ENCODE results near the gene TCL1A.
"Not testable (repeated sequence)": the region's sequence is repeated elsewhere in the genome, so short reads cannot be mapped to it uniquely, and the experiment has no call there.

TCL1A gene, protein sequence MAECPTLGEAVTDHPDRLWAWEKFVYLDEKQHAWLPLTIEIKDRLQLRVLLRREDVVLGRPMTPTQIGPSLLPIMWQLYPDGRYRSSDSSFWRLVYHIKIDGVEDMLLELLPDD

DNA sequence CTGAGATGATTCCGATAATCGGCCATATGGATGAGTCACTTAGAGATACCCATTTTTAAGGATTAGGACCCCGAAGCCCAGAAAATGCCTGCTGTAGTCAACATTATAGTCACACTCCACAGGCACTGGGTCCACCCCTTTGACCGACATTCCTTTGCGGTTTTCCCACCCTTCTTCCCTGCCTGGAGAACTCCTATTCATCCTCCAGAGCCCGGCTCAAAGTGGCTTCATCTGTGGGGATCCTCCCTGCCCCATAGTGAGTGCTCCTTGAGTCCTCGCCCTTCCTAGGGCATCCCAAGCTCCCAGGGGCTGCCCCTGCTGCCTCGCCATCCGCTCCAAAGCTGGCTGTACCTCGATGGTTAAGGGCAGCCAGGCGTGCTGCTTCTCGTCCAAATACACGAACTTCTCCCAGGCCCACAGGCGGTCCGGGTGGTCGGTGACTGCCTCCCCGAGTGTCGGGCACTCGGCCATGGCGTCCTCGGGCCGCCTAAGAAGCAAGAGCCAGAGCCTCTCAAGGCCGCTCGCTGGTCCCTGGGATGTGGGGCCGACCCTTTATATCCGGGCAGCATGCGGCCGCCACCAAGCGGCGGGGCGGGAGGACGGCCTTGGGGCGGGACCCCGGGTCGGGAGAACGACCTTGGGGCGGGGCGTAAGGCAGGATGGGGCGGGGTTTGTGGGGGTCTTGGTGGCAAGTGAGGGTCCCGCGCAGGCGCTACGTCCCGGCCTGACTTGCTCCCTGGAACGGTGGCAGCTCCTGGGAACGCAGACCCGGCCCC, at the start of gene TCL1A:
Gene TCL1A, minus strand, starts transcription at position 530 of the 776 bp plus-strand sequence. Its CDS starts 59 bp downstream, at position 471.
- no peak for DNase-seq (ENCODE audit: low spot score)

DNA sequence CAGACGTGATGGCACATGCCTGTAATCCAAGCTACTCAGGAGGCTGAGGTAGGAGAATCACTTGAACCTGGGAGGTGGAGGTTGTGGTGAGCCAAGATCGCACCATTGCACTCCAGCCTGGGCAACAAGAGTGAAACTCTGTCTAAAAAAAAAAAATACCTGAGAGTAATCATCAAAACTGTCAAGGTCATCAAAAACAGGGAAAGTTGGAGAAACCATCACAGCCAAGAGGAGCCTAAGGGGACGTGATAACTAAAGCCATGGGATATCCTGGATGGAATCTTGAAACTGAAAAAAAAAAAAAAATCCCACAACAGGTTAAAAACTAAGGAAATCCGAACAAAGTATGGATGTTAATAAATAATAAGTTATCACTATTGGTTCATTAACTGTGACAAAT, 49.1 kb upstream of the TCL1A start:
- not testable (repeated sequence) for DNase-seq (ENCODE audit: low spot score)

DNA sequence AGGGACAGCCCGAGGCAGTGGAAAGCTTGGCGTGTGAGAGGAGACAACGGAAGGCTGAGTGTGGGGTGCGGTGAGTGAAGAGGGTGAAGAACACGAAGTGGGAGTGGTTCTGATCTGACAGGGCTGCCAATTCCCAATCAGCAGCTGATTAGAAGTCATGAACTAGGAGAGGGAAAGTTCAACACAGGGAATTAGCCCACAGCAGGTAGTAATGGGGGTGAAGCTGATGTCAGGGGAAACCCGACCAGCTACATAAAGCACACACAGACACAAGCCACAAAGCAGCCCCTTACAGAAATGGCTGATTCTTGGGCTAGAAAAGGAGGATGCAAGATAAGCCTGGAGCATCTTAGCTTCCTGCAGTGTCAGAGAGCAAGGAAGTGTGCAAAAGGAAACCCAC, 47.5 kb upstream of the TCL1A start:
- DNase-seq (ENCODE audit: low spot score), result no peak

DNA sequence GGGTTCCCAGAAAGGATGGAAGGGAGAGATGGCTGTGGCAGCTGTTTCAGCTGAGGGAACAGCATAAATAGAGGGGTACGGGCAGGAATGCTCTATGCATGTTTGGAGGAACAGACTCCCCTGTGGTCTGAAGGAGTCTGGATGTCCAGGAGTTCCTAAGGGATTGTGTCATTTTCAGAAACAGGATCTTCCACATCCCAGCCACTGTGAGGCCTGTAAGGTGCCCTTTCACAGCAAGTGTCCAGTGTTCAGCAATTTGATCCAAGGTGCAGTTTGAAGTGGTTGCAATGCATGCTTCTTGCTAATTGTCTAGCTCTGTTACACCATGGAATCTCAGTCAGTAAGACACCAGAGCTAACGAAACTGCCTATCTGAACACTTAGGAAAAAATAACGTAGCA, 46.7 kb upstream of the TCL1A start:
- no peak for DNase-seq (ENCODE audit: low spot score)

DNA sequence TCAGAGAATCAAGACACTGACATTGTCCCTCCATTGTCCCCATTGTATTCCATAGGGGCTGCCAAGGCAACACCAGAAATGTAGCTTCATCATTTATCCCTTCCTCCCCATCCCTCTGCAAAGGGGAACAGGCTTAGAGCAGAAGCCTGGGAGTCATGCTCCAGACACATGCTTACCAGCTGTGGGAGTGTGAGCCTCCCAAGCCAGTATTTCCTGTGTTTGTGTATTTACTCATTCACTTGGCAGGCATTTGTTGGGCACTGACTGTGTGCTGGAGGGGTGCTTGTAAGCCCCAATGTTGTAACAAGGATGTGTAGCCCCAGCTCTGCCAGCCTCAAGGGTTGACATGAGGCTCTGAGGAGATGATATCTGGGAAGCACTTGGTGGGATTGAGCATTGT, 46.0 kb upstream of the TCL1A start:
- DNase-seq (ENCODE audit: low spot score), result no peak

DNA sequence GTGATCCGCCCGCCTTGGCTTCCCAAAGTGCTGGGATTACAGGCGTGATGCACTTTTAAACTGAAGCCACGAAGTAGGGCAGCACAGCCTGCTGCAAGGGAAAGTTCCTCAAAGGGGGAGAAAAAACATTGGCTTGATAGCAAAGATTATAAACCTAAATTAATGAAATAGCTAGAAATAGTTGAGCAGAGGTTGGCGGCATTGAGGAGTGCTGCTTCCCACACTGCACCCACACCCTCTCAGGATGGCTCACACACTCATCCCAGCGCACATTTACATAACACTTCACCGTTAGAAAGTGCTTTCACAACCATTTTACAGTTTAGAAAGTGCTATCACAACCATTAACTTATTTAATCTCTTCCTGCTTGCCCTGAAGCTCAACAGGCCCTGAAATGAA, 44.4 kb upstream of the TCL1A start:
- DNase-seq (ENCODE audit: low spot score), result no peak

DNA sequence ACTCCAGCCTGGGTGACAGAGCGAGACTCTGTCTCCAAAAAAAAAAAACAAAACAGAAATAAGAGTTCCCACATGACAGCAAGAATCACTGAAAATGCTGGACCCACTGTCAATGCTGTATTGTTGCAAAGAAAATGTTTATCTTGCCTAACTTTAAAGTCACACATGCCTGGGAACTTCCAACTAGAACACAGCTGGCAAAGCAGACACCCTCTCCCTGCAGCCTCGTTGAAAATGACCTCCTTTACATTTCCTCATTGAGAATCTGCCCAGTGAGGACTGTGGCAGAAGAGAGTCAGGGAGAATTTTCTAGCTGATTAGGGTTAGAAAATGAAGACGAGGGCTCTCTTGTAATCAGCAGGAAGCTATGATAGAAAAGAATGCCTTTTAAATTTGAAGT, 42.8 kb upstream of the TCL1A start:
- DNase-seq (ENCODE audit: low spot score), result no peak

DNA sequence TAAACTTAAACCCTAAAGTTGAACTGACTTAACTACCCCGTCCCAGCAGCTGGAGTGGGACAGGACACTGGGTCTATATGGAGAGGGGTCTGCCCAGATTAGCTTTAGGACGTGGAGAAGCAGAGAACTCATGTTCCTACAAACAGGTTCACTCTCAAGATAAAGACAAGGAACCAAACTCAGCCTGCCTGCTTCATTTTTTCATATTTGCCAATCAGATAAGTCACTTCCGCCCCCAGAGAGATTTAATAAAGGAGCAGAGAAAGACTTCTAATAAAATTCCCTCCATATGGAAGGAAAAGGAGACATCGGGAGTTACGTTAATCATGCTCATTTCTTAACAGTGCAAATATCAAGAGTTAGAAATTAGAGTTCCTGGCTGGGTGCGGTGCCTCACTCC, 42.2 kb upstream of the TCL1A start:
- no peak for DNase-seq (ENCODE audit: low spot score)

DNA sequence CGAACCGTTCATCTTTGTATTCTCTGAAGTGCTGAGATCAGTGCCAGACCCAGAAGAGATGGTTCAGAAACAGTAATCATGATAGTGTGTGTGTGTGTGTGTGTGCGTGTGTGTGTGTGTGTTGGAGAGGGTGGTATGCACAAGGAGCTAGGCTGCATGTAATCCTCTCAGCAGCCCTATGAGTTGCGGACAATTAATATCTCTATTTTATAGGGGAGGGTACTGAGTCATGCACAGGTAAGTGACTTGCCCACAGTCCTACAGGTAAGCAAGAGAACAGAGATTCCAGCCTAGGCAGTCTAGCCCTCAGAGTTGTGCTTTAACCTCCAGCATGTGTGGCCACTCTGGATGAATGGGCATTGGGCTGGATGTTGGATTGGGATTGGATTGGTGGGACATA, 27.9 kb upstream of the TCL1A start:
- no peak for DNase-seq (ENCODE audit: low spot score)

DNA sequence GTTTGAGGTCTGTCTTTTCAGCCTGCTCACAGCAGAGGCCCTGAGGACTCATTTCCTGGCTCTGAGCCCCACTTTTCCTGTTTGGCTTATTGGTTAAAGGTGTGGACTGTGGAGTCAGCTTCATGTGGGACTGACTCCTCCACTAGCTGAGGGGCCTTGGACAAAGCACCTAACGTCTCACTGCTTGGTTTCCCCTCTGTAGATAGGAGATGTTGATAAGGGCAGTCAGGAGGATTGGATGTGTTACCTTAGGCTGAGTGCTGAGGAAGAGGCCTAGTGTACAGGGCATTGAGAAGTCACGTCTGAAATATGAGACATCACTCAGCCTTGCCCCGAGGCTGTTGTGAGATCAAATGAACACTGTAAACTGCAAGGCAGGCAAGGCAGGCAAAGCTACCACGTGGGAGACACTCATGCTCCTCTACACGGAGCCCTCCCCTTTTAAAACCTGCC, 27.1 kb upstream of the TCL1A start:
- DNase-seq (ENCODE audit: low spot score), result peak; percentile 12

DNA sequence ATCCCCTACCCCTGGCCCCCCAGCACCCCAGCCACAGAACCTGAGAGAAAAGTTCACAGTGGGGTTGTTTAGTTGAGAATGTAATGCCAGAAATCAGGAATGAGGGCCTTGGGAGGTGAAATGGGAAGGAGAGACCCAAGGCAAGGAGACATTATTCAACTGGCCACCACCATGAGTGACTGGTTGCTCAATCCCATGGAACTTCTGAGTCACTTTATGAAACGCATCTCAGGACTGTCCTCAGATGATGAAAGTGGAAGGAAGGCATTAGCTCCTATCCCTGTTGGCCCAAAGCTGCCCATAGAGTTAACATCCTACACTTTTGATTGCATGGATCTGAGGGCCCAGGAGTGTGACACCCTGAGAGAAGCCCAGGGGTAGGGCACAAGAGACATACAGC, 25.4 kb upstream of the TCL1A start:
- no peak for DNase-seq (ENCODE audit: low spot score)

DNA sequence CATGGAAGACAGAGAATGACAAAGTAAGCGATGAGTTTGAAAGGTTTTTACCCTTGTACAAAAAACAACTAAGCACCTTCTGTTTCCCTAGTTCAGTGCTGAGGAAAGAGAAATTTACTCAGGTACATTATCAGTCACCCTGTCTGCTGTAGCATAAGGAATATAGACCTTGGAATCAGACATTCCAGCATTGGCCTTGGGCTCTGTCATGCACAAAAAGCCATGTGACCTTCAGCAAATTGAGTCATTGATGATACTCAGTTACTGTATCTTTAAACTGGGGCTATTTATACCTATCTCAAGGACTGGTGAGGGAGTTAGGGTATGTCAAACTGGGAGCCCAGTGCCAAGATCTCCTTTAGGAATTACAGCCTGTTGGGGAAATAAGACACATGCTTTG, 19.3 kb upstream of the TCL1A start:
- DNase-seq (ENCODE audit: low spot score), result no peak

DNA sequence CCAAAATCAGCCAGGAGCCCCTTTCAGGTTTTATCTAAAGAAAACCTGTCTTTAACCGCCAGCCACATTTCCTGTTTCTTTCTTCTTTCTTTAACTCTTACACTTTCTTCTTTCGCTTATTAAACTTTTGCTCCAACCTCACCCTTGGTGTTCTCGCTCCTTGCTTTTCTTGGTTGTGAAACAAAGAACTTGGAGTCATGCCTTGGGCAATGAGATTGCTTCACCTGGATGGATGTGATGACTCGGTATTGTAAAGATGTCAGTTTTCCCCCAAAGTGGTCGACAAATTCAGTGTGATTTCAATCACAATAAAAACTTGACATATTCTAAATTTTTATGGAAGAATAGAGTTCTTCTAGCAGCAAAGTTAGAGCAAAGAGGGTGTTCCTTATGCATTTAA, 16.2 kb upstream of the TCL1A start:
- no peak for DNase-seq (ENCODE audit: low spot score)

DNA sequence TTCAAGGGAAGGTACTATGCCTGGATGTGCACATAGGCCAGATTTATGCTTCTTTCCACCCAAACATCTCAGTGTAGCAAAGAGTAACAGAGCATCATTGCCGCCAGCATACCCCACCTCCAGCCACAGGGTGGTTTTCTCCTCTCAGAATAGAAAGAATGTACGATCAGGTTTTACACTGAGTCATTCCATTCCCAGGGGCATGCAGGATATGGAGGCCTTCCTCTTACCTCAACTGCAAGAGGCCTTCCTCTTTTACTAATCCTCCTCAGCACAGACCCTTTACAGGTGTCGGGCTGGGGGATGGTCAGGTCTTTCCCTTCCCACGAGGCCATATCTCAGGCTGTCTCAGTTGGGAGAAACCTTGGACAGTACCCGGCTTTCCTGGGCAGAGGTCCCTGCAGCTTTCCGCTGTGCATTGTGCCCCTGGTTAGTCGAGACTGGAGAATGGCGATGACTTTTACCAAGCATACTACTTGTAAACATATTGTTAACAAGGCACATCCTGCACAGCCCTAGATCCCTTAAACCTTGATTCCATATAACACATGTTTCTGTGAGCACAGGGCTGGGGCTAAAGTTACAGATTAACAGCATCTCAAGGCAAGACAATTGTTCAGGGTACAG, 15.6 kb upstream of the TCL1A start:
- not testable (repeated sequence) for DNase-seq (ENCODE audit: low spot score)

DNA sequence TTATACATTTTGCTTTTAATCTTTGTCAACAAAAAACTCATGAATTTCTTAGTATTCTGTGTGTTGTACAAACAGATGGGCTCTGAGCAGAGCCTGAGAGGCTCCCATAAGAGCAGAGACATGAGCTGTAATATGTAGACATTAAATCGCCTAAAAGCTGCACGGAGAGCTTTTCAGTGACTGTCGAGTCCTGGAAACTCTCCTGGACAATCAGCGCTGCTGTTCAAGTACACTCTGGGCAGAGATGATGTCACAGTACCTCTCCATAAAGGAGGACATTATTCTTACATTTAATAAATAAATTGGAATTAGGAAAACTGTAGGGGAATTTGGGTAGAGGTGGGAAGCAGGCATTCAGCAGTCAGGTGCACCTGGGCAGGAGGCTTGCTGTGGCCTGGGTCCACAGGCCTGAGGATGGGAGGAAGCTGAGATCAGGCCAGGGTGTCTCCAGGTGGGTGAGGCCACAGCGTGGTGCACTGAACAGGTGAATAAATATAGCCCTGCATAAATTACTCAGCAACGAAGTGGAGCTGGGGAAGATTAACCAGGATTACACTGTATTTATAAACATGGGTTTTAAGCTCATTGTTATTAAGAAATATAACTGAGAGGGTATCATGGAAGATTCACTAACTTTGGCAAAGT, 13.3 kb upstream of the TCL1A start:
- DNase-seq (ENCODE audit: low spot score), result no peak

DNA sequence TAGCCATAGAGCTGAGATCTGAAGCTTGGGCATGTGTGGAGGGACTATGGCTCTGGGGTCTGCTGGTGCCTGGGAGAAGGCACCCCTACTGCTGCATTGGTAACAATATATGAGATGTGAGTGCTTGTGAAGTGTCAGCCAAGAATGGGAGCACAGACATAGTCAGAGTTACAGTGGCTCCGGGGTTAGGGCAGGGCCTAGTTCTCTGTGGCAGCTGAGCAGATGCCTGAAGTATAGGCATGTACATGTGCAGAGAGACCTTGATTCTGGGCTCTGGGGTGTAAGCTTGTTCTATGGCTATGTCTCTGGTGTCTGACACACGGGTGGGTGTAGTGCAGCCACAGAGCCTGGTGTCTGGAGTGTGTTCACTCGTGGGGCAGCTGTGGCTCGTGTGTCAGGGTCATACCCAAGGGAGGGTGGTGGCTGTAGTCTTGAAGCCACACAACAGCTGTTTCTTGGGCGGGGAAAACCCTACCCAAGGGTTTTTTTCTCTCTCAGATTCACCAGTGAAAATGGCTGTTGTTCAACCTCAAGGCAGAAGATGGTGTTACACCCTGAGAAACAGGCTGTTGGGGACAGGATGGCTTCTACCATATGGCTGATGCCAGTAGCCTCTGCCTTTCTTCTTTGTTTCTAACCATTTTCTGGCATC, 11.9 kb upstream of the TCL1A start:
- no peak for DNase-seq (ENCODE audit: low spot score)

DNA sequence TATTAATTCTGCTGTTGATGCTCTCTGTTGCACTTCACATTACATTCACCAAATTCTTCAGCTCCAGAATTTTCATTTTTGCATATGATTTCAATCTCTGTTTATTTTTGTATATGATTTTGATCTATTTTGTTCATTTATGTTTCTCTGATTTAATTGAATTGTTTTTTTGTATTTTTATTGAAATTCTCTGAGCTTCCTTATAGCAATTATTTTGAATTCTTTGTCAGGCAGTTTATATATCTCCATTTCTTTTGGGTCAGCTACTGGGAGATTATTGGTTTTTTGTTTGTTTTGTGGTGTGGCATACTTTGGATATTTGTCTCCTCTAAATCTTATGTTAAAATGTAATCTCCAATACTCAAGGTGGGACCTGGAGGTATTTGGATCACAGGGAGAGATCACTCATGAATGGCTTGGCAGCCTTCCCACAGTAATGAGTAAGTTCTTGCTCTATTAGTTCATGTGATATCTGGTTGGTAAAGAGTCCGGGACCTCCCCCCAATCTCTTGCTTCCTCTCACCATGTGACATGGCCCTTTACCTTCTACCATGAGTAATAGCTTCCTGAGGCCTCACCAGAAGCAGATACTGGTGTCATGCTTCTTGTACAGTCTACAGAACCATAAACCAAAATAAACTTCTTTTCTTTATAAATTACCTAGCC, 8.7 kb upstream of the TCL1A start:
- no peak for DNase-seq (ENCODE audit: low spot score)

DNA sequence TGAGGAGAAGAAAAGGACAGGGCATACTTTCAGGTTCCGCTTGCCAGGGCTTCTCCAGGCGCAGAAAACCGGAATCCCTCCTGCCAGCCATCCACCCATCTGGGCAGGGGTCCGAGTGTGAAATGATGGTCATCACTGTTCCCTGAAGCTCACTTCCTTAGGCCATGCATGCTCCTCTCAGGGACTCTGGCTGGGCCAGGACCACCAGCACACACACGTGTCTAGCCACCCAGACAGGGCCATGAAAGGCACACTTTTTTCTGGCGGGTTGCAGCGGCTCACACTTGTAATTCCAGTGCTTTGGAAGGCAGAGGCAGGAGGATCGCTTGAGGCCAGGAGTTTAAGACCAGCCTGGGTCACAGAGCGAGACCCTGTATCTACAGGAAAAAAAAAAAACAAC, 1.5 kb downstream of the TCL1A start:
- DNase-seq (ENCODE audit: low spot score), result no peak

DNA sequence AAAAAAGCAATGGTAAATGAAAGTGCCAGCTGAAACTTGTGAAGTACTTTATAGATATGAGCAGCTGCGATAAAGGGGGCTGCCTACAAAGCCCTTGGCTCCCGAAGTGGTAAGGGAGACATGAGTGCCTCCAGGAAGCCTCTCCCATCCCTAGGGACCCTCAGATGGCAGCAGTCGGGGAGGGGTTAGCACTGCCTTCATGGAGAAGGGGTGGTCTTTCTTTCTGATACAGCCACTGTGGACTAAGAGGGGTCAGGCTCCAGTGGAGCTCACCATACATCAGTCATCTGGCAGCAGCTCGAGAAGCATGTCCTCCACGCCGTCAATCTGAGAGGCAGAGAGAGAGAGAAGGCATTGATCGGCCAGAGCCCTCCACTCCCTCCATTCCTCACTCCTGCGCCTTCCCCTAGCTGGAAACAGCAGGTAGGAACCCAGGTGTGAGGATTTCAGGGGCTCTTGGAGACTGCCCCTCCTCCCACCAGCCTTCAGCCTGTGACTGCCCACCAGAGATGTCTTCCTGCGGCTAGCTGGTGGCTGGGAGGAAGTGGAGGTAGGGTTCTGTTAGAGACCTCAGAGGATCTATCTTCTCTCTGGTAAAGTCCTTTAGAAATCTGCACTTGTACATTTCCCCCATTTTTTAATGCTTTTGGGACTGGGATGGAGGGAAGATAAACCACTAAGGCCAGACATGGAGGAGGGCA, 2.3 kb downstream of the TCL1A start:
- no peak for DNase-seq (ENCODE audit: low spot score)

DNA sequence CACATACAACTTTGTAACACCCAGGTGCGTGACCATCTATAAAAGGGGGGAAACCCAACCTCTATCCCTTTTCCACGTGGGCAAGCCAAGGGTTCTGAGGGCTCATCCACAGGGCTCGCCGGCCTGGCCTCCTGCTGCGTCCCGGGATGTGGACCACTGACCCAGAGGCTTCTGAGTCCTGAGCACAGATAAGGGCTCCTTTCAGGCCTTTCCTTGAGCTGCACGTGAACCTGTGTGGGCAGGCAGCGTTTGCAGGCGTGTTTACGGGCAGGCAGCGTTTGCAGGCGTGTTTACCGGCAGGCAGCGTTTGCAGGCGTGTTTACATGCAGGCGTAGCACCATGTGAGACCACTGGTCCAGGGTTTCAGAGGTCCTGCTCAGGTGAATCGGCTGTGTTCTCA, 3.8 kb downstream of the TCL1A start:
- no peak for DNase-seq (ENCODE audit: low spot score)

DNA sequence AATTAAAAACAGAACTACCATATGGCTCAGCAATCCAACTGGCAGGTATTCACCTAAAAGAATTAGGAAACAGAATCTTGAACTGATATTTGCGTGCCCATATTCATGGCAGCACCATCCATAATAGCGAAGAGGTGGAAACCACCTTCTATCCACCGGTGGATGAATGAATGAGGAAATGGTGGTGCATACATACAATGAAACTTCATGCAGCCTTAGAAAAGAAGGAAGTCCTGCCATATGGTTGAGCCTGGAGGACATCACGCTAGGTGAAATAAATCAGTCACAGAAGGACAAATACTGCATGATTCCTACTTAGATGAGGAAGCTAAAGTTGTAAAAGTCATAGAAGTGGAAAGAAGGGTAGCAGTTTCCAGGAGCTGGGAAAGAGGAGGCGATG, 6.6 kb downstream of the TCL1A start:
- no peak for DNase-seq (ENCODE audit: low spot score)
